Measurements from ENCODE around the gene CEP72.

CEP72 gene

GRCh38 chr5:661891-662750 is 50.0 kb downstream of the CEP72 start:
- DNase-seq, result no peak

- DNase-seq, result no peak
These were observed 50.8 kb downstream of the CEP72 start for GRCh38 chr5:662751-663435.

- DNase-seq, result no peak
These were observed 51.5 kb downstream of the CEP72 start for GRCh38 chr5:663436-664342.

- DNase-seq, result no peak
These were observed 52.3 kb downstream of the CEP72 start for GRCh38 chr5:664343-664993.

- no peak for DNase-seq
These were observed 52.8 kb downstream of the CEP72 start for GRCh38 chr5:664994-665360.

- DNase-seq, result no peak
These were observed 53.4 kb downstream of the CEP72 start for GRCh38 chr5:665541-665955.

GRCh38 chr5:665956-666711 is 54.0 kb downstream of the CEP72 start:
- DNase-seq, result no peak

- DNase-seq, result no peak
These were observed 54.8 kb downstream of the CEP72 start for GRCh38 chr5:666816-667498.

GRCh38 chr5:668283-668995 is 56.3 kb downstream of the CEP72 start:
- DNase-seq, result no peak

GRCh38 chr5:669111-669841 is 57.1 kb downstream of the CEP72 start:
- DNase-seq, result no peak

- DNase-seq, result no peak
These were observed 57.8 kb downstream of the CEP72 start for GRCh38 chr5:669842-670395.

GRCh38 chr5:670396-671270 is 58.5 kb downstream of the CEP72 start:
- no peak for DNase-seq

GRCh38 chr5:671459-672328 is 59.6 kb downstream of the CEP72 start:
- peak; percentile 31 for DNase-seq

GRCh38 chr5:672329-673160 is 60.4 kb downstream of the CEP72 start:
- DNase-seq, result peak; percentile 63

- DNase-seq, result no peak
These were observed 61.2 kb downstream of the CEP72 start for GRCh38 chr5:673161-673830.

Measured in HCEC 1CT (cell line).